HG03342 (cell line): ENCODE data around the gene CDK5RAP2.

Experiments
- ATAC-seq: cut with Tn5 transposase; IDR thresholded peaks from one replicate; pipeline ENCODE4 v1.9.1; 2021; ENCODE audit warnings: mild to moderate bottlenecking, moderate library complexity; ENCODE audit not compliant: unreplicated experiment

CDK5RAP2 gene

DNA sequence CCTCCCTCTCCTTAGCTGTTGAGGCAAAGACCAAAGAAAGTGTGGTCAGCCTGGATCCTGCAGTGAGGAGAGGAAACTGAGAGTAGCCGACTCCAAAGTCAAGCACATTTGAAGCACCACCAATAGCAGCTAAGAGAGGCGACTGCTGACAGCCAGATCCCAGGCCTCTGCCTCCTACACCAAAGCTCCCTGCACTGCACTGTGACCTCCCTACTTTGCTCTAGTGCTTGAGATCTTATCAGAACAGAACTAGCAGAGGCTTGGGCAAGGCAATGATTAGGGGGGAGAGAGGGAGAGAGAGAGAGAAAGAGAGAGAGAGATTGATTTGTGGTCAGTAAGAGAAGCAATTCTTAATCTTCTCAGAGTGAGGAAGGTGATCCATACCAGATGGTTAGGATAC lies 216.3 kb downstream of the CDK5RAP2 start:
- ATAC-seq, result no peak

DNA sequence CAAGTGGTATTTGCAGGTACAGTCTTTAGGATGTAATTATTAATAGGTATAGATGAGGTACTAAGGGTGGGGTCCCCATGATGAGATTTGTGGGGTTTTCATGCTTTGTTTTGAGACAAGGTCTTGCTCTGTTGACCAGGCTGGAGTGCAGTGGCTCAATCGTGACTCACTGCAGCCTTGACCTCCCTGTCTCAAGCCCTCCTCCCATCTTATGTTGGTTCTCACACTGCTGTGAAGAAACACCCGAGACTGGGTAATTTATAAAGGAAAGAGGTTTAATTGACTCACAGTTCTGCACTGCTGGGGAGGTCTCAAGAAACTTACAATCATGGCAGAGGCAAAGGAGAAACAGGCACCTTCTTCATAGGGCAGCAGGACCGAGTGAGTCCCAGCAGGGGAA lies 217.5 kb downstream of the CDK5RAP2 start:
- ATAC-seq, result no peak

DNA sequence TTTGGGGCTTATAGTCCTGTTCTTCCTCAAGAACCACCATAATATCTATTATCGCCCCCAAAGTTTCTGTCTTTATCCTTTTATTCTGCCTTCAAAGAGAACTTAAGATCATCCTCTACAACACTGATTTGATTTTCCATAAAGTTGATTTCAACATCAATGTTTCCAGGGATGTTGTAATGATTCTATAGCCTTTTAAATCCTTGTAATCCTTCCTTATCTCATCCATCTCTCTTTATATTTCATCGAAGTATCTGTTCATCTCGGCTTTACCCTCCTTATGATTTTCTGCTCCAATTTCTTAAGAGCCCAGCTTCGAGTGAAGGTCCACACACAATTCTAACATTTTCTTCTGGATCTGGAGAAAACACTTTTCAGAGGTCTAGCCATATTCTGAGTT lies 218.4 kb downstream of the CDK5RAP2 start:
- ATAC-seq, result no peak

DNA sequence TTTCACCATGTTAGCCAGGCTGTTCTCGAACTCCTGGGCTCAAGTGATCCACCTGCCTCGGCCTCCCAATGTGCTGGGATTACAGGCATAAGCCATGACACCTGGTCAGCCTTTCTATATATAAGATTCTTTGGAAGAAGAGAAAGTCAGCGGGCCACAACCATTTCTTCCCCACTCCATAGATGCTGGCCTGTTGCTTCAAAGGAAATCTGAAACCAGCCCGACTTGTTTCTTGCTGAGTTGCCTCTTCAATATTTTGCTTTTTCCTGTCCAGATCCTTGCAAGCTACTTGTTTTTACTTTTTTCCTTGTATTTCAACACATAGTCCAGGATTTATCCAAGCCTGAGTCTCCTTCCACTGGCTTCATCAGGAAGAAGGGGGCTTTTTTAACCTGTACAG lies 219.5 kb downstream of the CDK5RAP2 start:
- ATAC-seq, result no peak

DNA sequence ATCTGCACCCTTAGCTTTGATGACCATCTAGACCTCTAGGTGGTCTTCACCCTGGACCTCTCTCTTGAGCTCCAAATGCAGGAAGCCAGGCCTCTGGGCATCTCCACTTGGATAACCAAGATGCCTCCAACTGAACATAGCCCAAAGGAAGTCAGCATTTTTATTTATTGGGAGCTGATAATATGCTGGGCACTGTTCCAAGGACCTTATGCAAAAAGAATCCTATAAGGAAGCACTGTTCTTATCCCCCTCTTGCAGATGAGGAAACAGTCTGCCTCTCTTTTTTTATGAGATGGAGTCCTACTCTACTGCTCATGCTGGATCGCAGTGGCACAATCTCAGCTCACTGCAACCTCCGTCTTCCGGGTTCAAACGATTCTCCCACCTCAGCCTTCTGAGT lies 219.9 kb downstream of the CDK5RAP2 start:
- no peak for ATAC-seq

DNA sequence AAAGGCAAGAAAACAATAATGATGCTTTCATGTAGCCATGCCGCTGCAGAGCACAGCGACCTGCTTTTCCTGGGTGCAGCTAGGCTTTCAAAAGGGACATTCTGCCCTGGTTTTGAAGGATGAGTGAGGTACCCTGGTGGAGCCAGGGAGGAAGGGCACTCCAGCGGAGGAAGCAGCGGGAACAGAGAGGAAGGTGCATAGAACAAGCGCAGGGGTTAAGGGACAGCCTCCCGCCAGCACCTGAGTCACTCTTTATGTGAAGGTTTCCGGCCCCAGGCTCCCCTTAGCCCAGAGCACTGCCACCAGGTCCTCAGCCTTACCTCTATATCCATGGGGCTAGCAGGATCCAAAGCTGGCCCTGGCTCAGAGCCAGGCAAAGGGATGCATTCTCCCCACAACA lies 221.1 kb downstream of the CDK5RAP2 start:
- ATAC-seq, result no peak

DNA sequence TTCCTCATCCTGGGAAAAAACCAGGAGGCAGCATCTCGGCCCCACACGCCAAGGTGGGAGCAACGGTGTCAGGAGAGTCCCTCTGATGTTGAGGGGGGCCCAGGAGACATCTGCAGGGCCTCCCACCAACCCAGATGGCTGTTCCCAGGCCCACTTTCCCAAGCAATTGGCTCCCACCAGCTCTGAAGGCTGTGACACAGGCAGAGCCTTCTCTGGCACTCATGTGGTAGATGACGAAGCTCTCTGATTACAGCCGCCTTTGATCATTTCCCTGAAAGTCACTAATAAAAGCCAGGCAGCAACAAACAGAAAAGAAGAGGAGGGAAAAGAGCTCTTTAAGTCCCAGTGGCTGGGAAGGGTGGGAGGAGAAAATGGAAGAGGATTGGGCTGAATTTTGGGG lies 226.5 kb downstream of the CDK5RAP2 start:
- ATAC-seq, result no peak

DNA sequence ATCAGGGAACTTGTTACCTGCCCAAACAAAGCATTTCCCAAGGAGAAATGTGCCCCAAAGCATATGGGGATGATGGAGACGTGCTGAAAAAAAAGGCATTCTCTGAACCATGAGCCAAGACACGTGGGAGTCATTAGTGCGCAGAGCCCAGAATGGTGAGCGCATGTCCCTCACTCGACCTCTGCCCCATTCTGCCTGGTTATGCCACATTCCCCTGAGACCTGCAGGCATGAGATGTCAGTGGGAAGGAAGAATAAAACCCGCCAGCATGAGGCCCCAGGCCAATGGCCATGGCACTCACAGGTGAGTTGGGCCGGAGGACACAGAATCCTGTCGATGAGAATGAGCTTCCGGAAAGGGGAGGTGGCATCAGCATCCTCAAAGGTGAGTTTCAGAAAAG lies 228.9 kb downstream of the CDK5RAP2 start:
- no peak for ATAC-seq

DNA sequence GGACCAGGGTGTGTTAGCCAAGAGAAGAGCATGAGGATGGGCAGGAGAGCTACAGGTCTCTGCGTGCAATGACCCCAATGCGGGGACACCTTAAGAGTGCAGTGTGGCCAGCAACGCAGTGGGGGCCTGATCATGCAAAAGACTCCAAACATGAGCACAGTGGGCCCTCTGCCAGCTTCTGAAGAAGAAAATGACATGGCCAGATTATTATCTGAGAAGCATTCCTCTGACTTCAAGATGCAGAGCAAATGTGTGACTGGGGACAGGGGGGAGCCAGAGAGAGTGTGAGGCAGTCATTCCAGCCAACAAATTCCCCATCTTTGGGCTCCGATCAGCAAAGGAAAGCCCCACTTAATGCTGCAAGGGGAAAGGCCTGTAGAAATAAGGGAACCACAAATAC lies 229.4 kb downstream of the CDK5RAP2 start:
- ATAC-seq, result no peak

DNA sequence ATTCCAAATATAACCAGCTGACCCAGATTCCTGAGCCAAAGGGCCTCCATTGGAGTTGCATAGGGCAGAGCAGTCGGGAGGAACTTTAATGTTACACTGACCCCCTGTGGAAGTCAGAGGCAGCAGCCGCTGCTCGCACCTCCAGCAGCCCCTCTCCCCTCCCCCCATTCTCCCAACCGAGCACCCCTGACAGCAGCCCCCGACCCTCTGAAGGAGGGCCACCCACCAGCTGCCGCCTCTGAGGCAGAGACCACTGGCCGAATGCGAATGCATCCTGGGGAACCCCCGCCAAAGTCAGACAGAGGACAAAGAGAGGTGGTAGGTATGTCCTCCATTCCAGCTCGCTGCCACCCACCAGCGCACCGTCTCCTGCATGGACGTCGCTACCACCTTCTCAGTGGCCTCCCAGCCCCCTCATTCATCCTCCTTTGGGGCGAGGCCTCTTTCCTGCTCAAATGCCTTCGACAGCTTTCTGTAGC lies 231.0 kb downstream of the CDK5RAP2 start:
- ATAC-seq, result no peak

DNA sequence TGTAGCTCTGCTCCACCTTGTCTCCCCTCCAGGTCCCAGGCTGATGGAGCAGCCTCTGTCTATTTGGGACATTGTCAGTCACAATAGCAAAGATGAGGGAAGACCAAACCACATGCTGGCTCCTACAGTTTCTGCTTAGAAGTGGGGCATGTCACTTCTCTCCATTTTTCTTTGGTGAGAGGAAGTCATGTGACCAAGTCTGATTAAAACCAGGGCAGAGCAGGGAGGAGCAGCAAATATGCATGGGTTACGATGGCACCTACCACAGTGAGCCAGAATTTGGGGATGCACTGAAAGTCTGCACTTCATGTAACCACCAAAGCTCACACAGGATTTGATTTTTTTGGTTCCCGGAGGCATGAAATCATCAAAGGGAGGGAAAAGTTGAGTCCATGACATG lies 234.6 kb downstream of the CDK5RAP2 start:
- no peak for ATAC-seq

DNA sequence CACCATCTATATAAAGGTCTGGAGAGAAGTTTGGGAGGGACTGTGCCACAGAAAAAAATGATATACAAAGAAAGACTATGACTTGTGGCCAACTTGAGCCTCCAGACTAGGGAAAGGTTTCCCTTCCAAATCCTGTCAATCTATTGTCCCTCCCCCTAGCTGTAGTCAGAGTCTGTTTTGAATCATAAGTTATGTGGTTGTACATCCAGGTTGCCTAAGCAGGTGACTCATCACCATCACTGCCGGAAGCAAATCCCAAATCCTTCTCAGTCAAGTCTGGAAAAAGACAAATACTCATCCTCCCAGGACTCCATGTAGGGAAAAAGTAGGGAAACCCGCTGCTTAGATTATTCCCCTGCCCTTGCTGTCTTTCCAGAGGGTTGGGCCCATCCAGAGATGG lies 235.7 kb downstream of the CDK5RAP2 start:
- ATAC-seq, result no peak

DNA sequence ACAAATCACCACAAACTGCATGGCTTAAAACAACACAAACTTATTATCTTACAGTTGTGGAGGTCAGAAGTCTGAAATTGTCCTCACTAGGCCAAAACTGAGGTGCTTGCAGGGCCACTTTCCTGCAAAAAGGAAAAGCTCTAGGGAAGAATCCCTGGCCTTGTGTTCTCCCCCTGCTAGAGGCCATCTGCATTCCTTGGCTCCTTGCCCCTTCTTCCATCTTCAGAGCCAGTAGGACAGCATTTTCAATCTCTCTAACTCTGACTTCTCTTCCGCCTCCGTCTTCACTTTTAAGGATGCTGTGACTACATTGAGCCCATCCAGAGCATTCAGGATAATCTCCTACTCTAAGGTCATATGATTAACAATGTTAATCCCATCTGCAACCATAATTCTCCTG lies 236.6 kb downstream of the CDK5RAP2 start:
- no peak for ATAC-seq
